A549 (cell line): ENCODE data around the gene DDX52.

Experiments used
- CHD2 ChIP-seq: fragments of 150-350 bp; IDR thresholded peaks from 2 replicates; pipeline ENCODE4 v1.6.1; 2014; ENCODE audit warnings: low read length; ENCODE audit not compliant: partially characterized antibody
- CTCF ChIP-seq: fragments of >200 bp; sonication (Bioruptor Twin); formaldehyde crosslinking; IDR thresholded peaks from 3 replicates; pipeline ENCODE4 v1.5.1; 2016
- ELK1 ChIP-seq: fragments of 150-350 bp; IDR thresholded peaks from 2 replicates; pipeline ENCODE4 v1.6.1; 2014; ENCODE audit warnings: low read depth, mild to moderate bottlenecking, low read length
- EP300 ChIP-seq, 2 experiments: fragments of >200 bp; sonication (Bioruptor Twin); formaldehyde crosslinking; IDR thresholded peaks; 2 replicates in 1 of 2; 3 replicates in 1 of 2; pipeline ENCODE4 v1.6.1; 2016 to 2017
- GATA3 ChIP-seq: IDR thresholded peaks from 2 replicates; pipeline ENCODE4 v1.6.1; 2012; ENCODE audit warnings: borderline replicate concordance
- JUN ChIP-seq, 2 experiments: fragments of >200 bp; sonication (Bioruptor Twin); formaldehyde crosslinking; IDR thresholded peaks; 2 replicates in 1 of 2; 3 replicates in 1 of 2; pipeline ENCODE4 v1.6.1; 2016 to 2017
- KDM1A ChIP-seq: fragments of 200-600 bp; sonication (generic); IDR thresholded peaks from 2 replicates; pipeline ENCODE4 v1.6.1; 2016; ENCODE audit warnings: low read depth, mild to moderate bottlenecking
- MAFK ChIP-seq: fragments of 450-650 bp; IDR thresholded peaks from 2 replicates; pipeline ENCODE4 v1.6.1; 2014; ENCODE audit not compliant: partially characterized antibody
- NPAS2 ChIP-seq: fragments of 250-450 bp; sonication (Bioruptor Pico); IDR thresholded peaks from 2 replicates; pipeline ENCODE4 v1.8.0; 2022; ENCODE audit warnings: mild to moderate bottlenecking, moderate library complexity, borderline replicate concordance
- NR3C1 ChIP-seq: fragments of >200 bp; sonication (Bioruptor Twin); formaldehyde crosslinking; IDR thresholded peaks from 3 replicates; pipeline ENCODE4 v1.6.1; 2017
- POLR2A ChIP-seq: IDR thresholded peaks from 2 replicates; pipeline ENCODE4 v1.6.1; 2012; ENCODE audit warnings: mild to moderate bottlenecking, low read length
- RAD21 ChIP-seq, 2 experiments: fragments of >200 bp in 1 of 2; sonication (Bioruptor Twin) in 1 of 2; formaldehyde crosslinking in 1 of 2; IDR thresholded peaks in 1 of 2; conservative IDR thresholded peaks in 1 of 2; 2 replicates in 1 of 2; 3 replicates in 1 of 2; pipeline ENCODE4 v1.6.1; 2012 to 2018; ENCODE audit warnings: inconsistent platforms in 1 of 2
- REST ChIP-seq: fragments of 200-600 bp; sonication (generic); IDR thresholded peaks from 2 replicates; pipeline ENCODE4 v1.6.1; 2016; ENCODE audit warnings: antibody characterized with exemption, mild to moderate bottlenecking, moderate library complexity
- TF ChIP-seq, protein P1 (sequence below): IDR thresholded peaks from 2 replicates; pipeline ENCODE4 v1.6.1; 2012; ENCODE audit warnings: low read depth, borderline replicate concordance

- TF ChIP-seq JUN (IDR thresholded peaks at IDR 0.05) (no peak), CTCF (peak; percentile 90), NR3C1 (no peak), NPAS2 (CRISPR knock-in tag) (no peak), POLR2A (no peak), RAD21 (conservative IDR thresholded peaks at IDR 0.05 in 1 of 2, IDR thresholded peaks at IDR 0.05 in 1 of 2) (peak; percentile 92 to 95), MAFK (no peak), ELK1 (no peak), GATA3 (no peak), CHD2 (no peak), REST (no peak), EP300 (IDR thresholded peaks at IDR 0.05) (no peak), KDM1A (no peak)
- TF ChIP-seq, protein P1, sequence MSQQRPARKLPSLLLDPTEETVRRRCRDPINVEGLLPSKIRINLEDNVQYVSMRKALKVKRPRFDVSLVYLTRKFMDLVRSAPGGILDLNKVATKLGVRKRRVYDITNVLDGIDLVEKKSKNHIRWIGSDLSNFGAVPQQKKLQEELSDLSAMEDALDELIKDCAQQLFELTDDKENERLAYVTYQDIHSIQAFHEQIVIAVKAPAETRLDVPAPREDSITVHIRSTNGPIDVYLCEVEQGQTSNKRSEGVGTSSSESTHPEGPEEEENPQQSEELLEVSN = no peak
Measured at GRCh38 chr17:37650419-37651003, 7.3 kb upstream of the DDX52 start.
